Right atrium auricular region (tissue), 2 donors: Measurements from ENCODE around the gene GCSAML. TPM values are rescaled to one million over a fixed set of nuclear protein-coding genes. Genes with fewer than 3 reads are reported as not detected.
"Not testable (repeated sequence)": the region's sequence is repeated elsewhere in the genome, so short reads cannot be mapped to it uniquely, and the experiment has no call there.

ENCODE experiments used
- DNase-seq: peaks from one replicate; pipeline ENCODE4 v3.0.0-alpha.2; 2019; ENCODE audit warnings: low spot score
- H3K27ac ChIP-seq, 2 donors: fragments of 200-600 bp; sonication (generic); 1 replicate in 1 of 2; 2 replicates in 1 of 2; pipeline ENCODE4 v1.5.1; 2016 to 2019
- H3K27me3 ChIP-seq, 2 donors: fragments of 200-600 bp; sonication (generic); one replicate each; pipeline versions ENCODE4 v1.5.1 to v1.6.0; 2017 to 2019
- H3K36me3 ChIP-seq: fragments of 200-600 bp; sonication (generic); one replicate; pipeline ENCODE4 v1.5.1; 2016
- H3K4me1 ChIP-seq, 2 donors: fragments of 200-600 bp; sonication (generic); one replicate each; pipeline versions ENCODE4 v1.5.1 to v1.6.0; 2017 to 2019
- H3K4me3 ChIP-seq, 2 donors: fragments of 200-600 bp; sonication (generic); 1 replicate in 1 of 2; 2 replicates in 1 of 2; pipeline ENCODE4 v1.5.1; 2017 to 2019; ENCODE audit warnings: mild to moderate bottlenecking in 1 of 2, moderate library complexity in 1 of 2
- H3K9me3 ChIP-seq, 2 donors: fragments of 200-600 bp; sonication (generic); one replicate each; pipeline ENCODE4 v1.5.1; 2019
- CTCF ChIP-seq, 2 donors: fragments of 200-600 bp; sonication (generic); IDR thresholded peaks; one replicate each; pipeline ENCODE4 v1.5.1; 2019; ENCODE audit warnings: antibody characterized with exemption in 2 of 2
- total RNA-seq, 2 donors: library from RNA; depleted of rRNA; stranded (reverse); fragments of >200 nt; gene quantifications; one replicate each; pipeline ENCODE4 v1.1.0, GENCODE V29; 2016

Gene GCSAML
- not detected for total RNA-seq

GRCh38 chr1:247548769-247549182 lies at the start of gene GCSAML:
Gene GCSAML, plus strand, starts transcription at chr1:247549134. Its CDS starts 58 bp downstream, at chr1:247549192.
- H3K27ac ChIP-seq, result no peak within 1 kb of the TSS
- H3K27me3 ChIP-seq, result no peaks in the 10 kb centered on the region
- no peaks in the 10 kb centered on the region for H3K36me3 ChIP-seq
- no peak for TF ChIP-seq CTCF (IDR thresholded peaks at IDR 0.05)
- no peak for DNase-seq
- H3K4me3 ChIP-seq, result no peak within 1 kb of the TSS
- H3K4me1 ChIP-seq, result no peaks in the 10 kb centered on the region
- H3K9me3 ChIP-seq, result no peaks in the 10 kb centered on the region

- no peak overlapping the region for H3K27ac ChIP-seq
Observed at GRCh38 chr1:247500865-247501264, 48.1 kb upstream of the GCSAML start.

GRCh38 chr1:247506831-247507230 lies 42.1 kb upstream of the GCSAML start:
- Histone ChIP-seq H3K27me3 (no peaks in the 10 kb centered on the region), H3K4me3 (no peak overlapping the region), H3K36me3 (no peaks in the 10 kb centered on the region), H3K27ac (no peak overlapping the region), H3K9me3 (no peaks in the 10 kb centered on the region), H3K4me1 (no peaks in the 10 kb centered on the region)
- TF ChIP-seq CTCF (IDR thresholded peaks at IDR 0.05), result no peak
- DNase-seq, result no peak

More at GRCh38 chr1:247500865-247501264, 48.1 kb upstream of the GCSAML start:
- Histone ChIP-seq H3K27me3 (no peaks in the 10 kb centered on the region), H3K36me3 (no peaks in the 10 kb centered on the region), H3K9me3 (no peaks in the 10 kb centered on the region), H3K4me3 (no peak overlapping the region), H3K4me1 (no peaks in the 10 kb centered on the region)
- no peak for DNase-seq
- TF ChIP-seq CTCF (IDR thresholded peaks at IDR 0.05), result no peak

GRCh38 chr1:247517795-247518612 lies 30.9 kb upstream of the GCSAML start:
- Histone ChIP-seq H3K4me3 (no peak overlapping the region), H3K4me1 (no peaks in the 10 kb centered on the region), H3K9me3 (peaks cover 0 to 6% of the 10 kb centered on the region in 2 donors), H3K36me3 (no peaks in the 10 kb centered on the region), H3K27ac (no peak overlapping the region), H3K27me3 (no peaks in the 10 kb centered on the region)
- no peak for DNase-seq
- no peak for TF ChIP-seq CTCF (IDR thresholded peaks at IDR 0.05)

- H3K9me3 ChIP-seq, result peaks cover 0 to 6% of the 10 kb centered on the region in 2 donors
Observed at GRCh38 chr1:247518613-247518891, 30.4 kb upstream of the GCSAML start.

GRCh38 chr1:247521886-247522285 lies 27.0 kb upstream of the GCSAML start:
- H3K36me3 ChIP-seq, DNase-seq, H3K9me3 ChIP-seq, H3K4me3 ChIP-seq, H3K27ac ChIP-seq, H3K4me1 ChIP-seq, H3K27me3 ChIP-seq: not testable (repeated sequence)

More at GRCh38 chr1:247518613-247518891, 30.4 kb upstream of the GCSAML start:
- no peak for DNase-seq
- TF ChIP-seq CTCF (IDR thresholded peaks at IDR 0.05), result no peak
- H3K27ac ChIP-seq, result no peak overlapping the region
- H3K36me3 ChIP-seq, result no peaks in the 10 kb centered on the region
- no peak overlapping the region for H3K4me3 ChIP-seq
- H3K4me1 ChIP-seq, result no peaks in the 10 kb centered on the region
- H3K27me3 ChIP-seq, result no peaks in the 10 kb centered on the region
